GM10266 (cell line): Measurements from ENCODE around the gene TEX38.
"Not testable (repeated sequence)": the region's sequence is repeated elsewhere in the genome, so short reads cannot be mapped to it uniquely, and the experiment has no call there.

Source experiments
- DNase-seq: peaks from one replicate; pipeline ENCODE4 v3.0.0; 2012; ENCODE audit errors: extremely low spot score
- TF ChIP-seq, protein P1 (sequence below): IDR thresholded peaks from 2 replicates; pipeline ENCODE4 v1.5.1; 2012; ENCODE audit warnings: mild to moderate bottlenecking, low read depth; ENCODE audit not compliant: control insufficient read depth, insufficient read depth; ENCODE audit errors: missing control alignments

TEX38 gene

DNA sequence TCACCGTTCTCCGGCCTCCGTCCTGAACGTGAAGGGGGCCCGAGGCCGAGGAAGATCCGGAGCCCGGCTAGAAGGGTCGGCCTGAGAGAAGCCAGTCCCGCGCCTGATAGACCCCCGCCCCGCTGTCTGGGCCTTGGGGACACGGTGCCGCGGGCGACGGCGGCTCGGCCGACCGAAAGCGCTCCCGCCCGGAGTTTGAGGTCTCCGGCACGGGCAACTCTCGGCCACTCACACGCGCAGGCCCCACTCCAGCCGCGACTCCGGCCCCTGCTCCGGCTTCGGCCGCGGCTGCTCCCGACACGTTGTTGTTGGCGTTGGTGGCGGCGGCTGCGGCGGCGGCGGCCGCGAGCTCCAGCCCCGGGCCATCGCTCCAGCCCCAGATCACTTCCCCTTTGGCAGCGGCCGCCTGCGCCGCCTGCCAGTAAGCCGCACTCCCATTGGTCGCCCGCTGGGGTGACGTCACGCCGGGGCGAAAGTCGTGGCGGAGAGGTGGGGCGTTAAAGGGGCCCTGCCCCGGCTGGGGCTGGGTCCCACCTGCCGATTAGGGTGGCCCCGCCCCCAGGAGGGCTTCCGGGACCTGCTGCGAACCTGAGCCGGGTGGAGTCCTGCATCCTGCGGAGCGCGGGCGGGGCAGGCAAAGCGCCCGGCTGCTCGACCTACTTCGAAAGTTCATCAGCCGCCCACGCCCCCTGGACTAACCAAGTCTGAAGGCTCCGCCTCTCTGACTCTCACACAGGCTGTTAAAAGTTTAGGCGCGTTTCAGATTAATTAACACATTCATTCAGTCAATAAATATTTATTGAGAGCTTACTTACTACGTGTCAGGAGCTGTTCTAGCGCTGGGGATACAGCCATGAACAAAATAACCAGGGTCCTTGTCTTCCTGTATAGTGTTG, 47.3 kb downstream of the TEX38 start, which contains the start of gene EFCAB14:
Gene EFCAB14, minus strand, starts transcription at position 388 of the 896 bp plus-strand sequence. CDS start 1,027 bp downstream, outside the sequence.
- peak; percentile 98 for DNase-seq
- TF ChIP-seq, protein P1, sequence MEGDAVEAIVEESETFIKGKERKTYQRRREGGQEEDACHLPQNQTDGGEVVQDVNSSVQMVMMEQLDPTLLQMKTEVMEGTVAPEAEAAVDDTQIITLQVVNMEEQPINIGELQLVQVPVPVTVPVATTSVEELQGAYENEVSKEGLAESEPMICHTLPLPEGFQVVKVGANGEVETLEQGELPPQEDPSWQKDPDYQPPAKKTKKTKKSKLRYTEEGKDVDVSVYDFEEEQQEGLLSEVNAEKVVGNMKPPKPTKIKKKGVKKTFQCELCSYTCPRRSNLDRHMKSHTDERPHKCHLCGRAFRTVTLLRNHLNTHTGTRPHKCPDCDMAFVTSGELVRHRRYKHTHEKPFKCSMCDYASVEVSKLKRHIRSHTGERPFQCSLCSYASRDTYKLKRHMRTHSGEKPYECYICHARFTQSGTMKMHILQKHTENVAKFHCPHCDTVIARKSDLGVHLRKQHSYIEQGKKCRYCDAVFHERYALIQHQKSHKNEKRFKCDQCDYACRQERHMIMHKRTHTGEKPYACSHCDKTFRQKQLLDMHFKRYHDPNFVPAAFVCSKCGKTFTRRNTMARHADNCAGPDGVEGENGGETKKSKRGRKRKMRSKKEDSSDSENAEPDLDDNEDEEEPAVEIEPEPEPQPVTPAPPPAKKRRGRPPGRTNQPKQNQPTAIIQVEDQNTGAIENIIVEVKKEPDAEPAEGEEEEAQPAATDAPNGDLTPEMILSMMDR, result no peak

GRCh38 chr1:46719689-46720088, 48.0 kb downstream of the TEX38 start:
- DNase-seq, result no peak

GRCh38 chr1:46720319-46720718, 48.7 kb downstream of the TEX38 start:
- not testable (repeated sequence) for DNase-seq

More at GRCh38 chr1:46719689-46720088, 48.0 kb downstream of the TEX38 start:
- TF ChIP-seq, protein P1, result no peak

- DNase-seq, result no peak
- TF ChIP-seq, protein P1, result no peak
These were observed 49.5 kb downstream of the TEX38 start for GRCh38 chr1:46721204-46721603.

DNA sequence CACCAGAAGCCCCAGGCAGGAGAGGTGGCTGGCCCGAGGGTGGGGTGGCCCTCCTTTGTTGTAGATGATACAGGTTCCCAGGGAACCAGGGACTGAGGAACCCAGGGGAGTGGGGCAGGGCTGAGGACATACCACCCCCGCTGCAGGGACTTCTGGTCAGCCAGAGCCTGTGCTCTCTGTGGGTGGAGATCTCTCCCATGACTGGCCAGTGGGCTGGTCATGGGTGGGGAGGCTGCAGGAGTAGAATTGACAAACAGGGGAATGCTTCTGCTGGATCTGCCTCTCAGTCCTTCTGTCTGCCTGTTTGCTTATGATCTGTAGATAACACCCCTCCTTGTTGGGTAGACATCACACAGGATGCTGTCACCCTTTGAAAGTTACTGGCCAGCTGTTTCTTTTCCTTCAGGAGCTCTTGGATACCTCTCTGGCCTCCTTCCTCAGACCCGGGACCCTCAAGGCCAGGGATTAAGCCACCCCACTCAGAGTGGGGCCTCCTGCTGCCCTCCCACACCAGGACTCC, 50.1 kb downstream of the TEX38 start:
- TF ChIP-seq, protein P1, result no peak

More for the DNA sequence above, 50.1 kb downstream of the TEX38 start:
- no peak for DNase-seq
